ENCODE data around the gene RABEPK. TPM values are rescaled to one million over a fixed set of nuclear protein-coding genes. Genes with fewer than 3 reads are reported as not detected.

Gene RABEPK, protein sequence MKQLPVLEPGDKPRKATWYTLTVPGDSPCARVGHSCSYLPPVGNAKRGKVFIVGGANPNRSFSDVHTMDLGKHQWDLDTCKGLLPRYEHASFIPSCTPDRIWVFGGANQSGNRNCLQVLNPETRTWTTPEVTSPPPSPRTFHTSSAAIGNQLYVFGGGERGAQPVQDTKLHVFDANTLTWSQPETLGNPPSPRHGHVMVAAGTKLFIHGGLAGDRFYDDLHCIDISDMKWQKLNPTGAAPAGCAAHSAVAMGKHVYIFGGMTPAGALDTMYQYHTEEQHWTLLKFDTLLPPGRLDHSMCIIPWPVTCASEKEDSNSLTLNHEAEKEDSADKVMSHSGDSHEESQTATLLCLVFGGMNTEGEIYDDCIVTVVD
- total RNA-seq (10 to 100 TPM; 12.7 to 20.7 TPM), polyA plus RNA-seq (10 to 100 TPM; 20.5 to 23.9 TPM)

DNA sequence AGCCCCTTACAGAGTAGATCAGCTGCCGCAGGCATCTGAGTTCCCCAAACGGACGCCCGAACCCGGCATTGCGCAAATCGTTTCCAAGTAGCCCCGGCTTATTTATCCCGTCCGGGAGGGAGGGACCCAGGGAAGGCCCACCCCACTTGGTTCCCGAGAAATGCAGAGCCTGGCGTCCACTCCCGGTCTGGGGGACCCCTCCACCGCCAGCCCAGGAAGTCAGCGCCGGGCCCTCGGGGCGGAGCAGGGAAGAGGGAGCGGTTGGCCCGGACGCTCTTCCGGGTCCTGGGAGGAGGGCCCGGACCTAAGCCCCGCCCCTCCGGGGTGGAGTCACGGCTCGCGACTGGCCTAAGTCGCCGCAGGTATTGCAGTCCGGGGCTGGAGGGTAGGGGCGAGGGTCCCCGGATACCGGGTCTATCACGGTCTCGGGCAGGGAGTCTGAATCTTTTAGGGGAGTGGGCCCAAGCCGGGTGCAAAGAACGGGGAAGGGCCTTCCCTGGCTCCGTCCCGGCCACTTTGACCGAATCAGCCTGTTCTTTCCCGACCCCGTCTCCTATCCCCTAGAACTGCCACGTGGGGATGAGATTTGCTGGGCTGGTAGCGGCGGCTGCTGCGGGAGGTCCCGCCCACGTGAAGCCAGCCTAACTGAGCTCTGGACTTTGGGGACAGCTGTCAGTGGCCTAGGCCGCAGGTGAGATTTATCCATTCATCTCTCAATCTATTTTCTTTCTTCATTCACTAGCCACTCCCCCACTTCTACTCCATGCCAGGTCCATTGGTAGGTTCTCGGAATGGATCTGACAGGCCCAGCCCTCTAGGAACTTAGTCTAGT, at the start of gene RABEPK:
Gene RABEPK (plus strand): TSS at position 327 of the 832 bp plus-strand sequence. CDS start 2,472 bp downstream, outside the sequence.
- Histone ChIP-seq H3K4me1 (ENCODE audit: control insufficient read depth in 4 of 4, insufficient read depth in 4 of 4, low read length in 3 of 4) (peaks cover 0 to 11% (median 5%) of the 10 kb centered on the region in 4 donors), H3K9me3 (ENCODE audit: control insufficient read depth in 4 of 4, low read length in 3 of 4) (no peaks in the 10 kb centered on the region), H3K27me3 (ENCODE audit: control insufficient read depth in 4 of 4, insufficient read depth in 4 of 4, low read length in 3 of 4) (no peaks in the 10 kb centered on the region), H3K9ac (ENCODE audit: low read depth in 1 of 2, low read length in 2 of 2) (peak within 1 kb of the TSS; percentile 74 to 79), H3K27ac (ENCODE audit: low read depth in 1 of 2, low read length in 2 of 2) (peak within 1 kb of the TSS; percentile 87 to 93), H3K4me3 (ENCODE audit: low read depth in 1 of 3, low read length in 3 of 3) (peak within 1 kb of the TSS; percentile 56 to 91 (median 85)), H3K36me3 (ENCODE audit: control insufficient read depth in 4 of 4, insufficient read depth in 3 of 4, low read depth in 1 of 4, low read length in 3 of 4) (peaks cover 2 to 17% (median 12%) of the 10 kb centered on the region in 4 donors)
- TF ChIP-seq MAX (IDR thresholded peaks at IDR 0.05) (peak; percentile 28), HNF4A (conservative IDR thresholded peaks at IDR 0.05) (no peak), RAD21 (IDR thresholded peaks at IDR 0.05) (no peak), ATF3 (IDR thresholded peaks at IDR 0.05) (no peak), ZBTB33 (IDR thresholded peaks at IDR 0.05) (no peak), RXRA (IDR thresholded peaks at IDR 0.05) (no peak), JUND (IDR thresholded peaks at IDR 0.05) (no peak), FOXA1 (IDR thresholded peaks at IDR 0.05) (peak; percentile 49), FOXA2 (IDR thresholded peaks at IDR 0.05) (no peak), NR2F2 (IDR thresholded peaks at IDR 0.05) (peak; percentile 19), HNF4G (IDR thresholded peaks at IDR 0.05) (no peak), CTCF (IDR thresholded peaks at IDR 0.05; ENCODE audit: low read depth, low read length, missing input control) (no peak), GABPA (IDR thresholded peaks at IDR 0.05 in 1 of 2, conservative IDR thresholded peaks at IDR 0.05 in 1 of 2) (peak; percentile 62 to 85), YY1 (IDR thresholded peaks at IDR 0.05) (peak; percentile 12), EGR1 (IDR thresholded peaks at IDR 0.05; ENCODE audit: low read depth in 2 of 2) (peak; percentile 52 to 63), SP1 (IDR thresholded peaks at IDR 0.05) (peak; percentile 58), TAF1 (conservative IDR thresholded peaks at IDR 0.05) (no peak)
- TF ChIP-seq, protein P1, sequence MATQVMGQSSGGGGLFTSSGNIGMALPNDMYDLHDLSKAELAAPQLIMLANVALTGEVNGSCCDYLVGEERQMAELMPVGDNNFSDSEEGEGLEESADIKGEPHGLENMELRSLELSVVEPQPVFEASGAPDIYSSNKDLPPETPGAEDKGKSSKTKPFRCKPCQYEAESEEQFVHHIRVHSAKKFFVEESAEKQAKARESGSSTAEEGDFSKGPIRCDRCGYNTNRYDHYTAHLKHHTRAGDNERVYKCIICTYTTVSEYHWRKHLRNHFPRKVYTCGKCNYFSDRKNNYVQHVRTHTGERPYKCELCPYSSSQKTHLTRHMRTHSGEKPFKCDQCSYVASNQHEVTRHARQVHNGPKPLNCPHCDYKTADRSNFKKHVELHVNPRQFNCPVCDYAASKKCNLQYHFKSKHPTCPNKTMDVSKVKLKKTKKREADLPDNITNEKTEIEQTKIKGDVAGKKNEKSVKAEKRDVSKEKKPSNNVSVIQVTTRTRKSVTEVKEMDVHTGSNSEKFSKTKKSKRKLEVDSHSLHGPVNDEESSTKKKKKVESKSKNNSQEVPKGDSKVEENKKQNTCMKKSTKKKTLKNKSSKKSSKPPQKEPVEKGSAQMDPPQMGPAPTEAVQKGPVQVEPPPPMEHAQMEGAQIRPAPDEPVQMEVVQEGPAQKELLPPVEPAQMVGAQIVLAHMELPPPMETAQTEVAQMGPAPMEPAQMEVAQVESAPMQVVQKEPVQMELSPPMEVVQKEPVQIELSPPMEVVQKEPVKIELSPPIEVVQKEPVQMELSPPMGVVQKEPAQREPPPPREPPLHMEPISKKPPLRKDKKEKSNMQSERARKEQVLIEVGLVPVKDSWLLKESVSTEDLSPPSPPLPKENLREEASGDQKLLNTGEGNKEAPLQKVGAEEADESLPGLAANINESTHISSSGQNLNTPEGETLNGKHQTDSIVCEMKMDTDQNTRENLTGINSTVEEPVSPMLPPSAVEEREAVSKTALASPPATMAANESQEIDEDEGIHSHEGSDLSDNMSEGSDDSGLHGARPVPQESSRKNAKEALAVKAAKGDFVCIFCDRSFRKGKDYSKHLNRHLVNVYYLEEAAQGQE (IDR thresholded peaks at IDR 0.05), result peak; percentile 72
- under 1% methylated on average over 51 of the region's 51 CpGs for WGBS
- peak; percentile 96 for DNase-seq (ENCODE audit: low spot score)
